Activated naive CD8-positive, alpha-beta T cell treated with anti-CD3 and anti-CD28 coated beads, Interleukin-2, amount 10 ng/mL, durations not matched to agents 7 days and 5 days (primary cell): ENCODE results near the gene SPSB4. TPM values are rescaled to one million over a fixed set of nuclear protein-coding genes. Genes with fewer than 3 reads are reported as not detected.

ENCODE experiments used
- ATAC-seq: fragments of 150-1000 bp; cut with Tn5 transposase; one replicate; pipeline ENCODE4 v1.10.0; 2021; ENCODE audit warnings: low read depth, moderate library complexity
- POLR2A ChIA-PET: fragments of 350-600 bp; sonication (Branson Sonifier 250); formaldehyde crosslinking; loops from one replicate; lab custom pipeline; 2021; ENCODE audit warnings: antibody characterized with exemption; lab: Charles Lee
- DNase-seq: peaks from one replicate; pipeline ENCODE4 v3.0.0; 2021
- H3K27ac Mint-ChIP-seq: one replicate; pipeline ENCODE4 v1.8.0; 2022; ENCODE audit warnings: mild to moderate bottlenecking, mixed read lengths
- H3K27me3 Mint-ChIP-seq: one replicate; pipeline ENCODE4 v1.8.0; 2022; ENCODE audit warnings: mild to moderate bottlenecking, moderate library complexity, mixed read lengths
- H3K36me3 Mint-ChIP-seq: one replicate; pipeline ENCODE4 v1.8.0; 2021; ENCODE audit warnings: mild to moderate bottlenecking, mixed read lengths
- H3K4me1 Mint-ChIP-seq: one replicate; pipeline ENCODE4 v1.8.0; 2021; ENCODE audit warnings: mixed read lengths
- H3K4me3 Mint-ChIP-seq: one replicate; pipeline ENCODE4 v1.8.0; 2022; ENCODE audit warnings: mild to moderate bottlenecking, moderate library complexity, mixed read lengths
- H3K9me3 Mint-ChIP-seq: one replicate; pipeline ENCODE4 v1.8.0; 2021; ENCODE audit warnings: mixed read lengths
- total RNA-seq, 2 experiments: library from RNA; stranded (reverse); gene quantifications; one replicate each; pipeline ENCODE4 v1.2.3, GENCODE V29; 2021

SPSB4 gene
- total RNA-seq, 2 experiments from 2014 or later, result not detected

DNA sequence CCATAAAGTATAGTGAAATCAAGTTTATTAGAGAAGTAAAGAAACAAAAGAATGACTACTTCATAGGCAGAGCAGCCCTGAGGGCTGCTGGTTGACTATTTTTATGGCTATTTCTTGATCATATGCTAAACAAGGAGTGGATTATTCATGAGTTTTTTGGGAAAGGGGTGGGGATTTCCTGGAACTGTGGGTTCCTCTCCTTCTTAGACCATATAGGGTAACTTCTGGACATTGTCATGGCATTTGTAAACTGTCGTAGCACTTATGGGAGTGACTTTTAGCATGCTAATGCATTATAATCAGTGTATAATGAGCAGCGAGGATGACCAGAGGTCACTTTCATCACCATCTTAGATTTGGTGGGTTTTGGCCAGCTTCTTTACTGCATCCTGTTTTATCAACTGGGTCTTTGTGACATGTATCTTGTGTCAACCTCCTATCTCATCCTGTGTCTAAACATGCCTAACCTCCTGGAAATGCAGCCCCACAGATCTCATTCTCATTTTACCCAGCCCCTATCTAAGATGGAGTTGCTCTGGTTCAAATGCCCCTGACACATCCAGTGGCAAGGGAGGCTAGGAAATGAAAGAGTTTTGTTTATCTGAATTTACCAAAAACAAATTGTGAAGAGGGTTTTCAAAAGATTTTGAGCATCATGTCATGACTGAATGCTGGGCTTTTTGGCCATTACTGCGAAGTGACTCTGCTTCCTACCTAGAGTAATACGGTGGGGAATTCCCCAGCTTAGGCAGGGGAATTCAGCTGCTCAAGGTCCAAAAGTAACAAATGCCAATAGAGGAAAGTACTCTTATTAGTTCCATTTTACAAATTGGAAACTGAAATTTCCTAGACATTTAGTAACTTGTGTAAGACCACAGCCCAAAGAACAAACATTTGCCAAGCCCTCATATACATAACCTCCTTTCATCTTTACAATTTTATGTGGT lies 6.2 kb upstream of the SPSB4 start:
- H3K4me3 Mint-ChIP-seq, result no peak overlapping the region
- POLR2A ChIA-PET, result no interaction called here
- H3K27me3 Mint-ChIP-seq, result peaks cover 32% of the 10 kb centered on the region
- H3K36me3 Mint-ChIP-seq, result no peaks in the 10 kb centered on the region
- DNase-seq (no peak), ATAC-seq (no peak)
- no peaks in the 10 kb centered on the region for H3K4me1 Mint-ChIP-seq
- H3K27ac Mint-ChIP-seq, result no peak overlapping the region
- no peaks in the 10 kb centered on the region for H3K9me3 Mint-ChIP-seq

DNA sequence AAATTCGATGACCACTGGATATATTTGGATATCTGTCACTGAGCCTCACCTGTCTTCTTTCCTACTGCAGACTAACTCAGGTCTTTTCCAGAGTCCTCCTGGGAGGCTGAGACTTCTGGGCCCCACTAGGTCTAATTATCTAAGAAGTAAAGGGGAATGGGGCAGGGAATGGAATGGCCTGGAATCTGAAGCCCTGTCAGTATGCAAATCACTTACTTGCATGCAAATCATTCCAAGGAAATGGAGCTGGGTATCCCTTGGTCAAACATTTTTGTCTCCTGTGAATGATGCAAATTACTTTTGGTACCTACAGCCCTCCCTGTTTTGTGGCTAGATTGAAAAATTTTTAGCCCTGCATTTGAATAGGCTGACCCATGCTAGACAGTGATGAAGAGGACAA lies 5.3 kb upstream of the SPSB4 start:
- POLR2A ChIA-PET, result no interaction called here
- no peak for ATAC-seq
- H3K36me3 Mint-ChIP-seq, result no peaks in the 10 kb centered on the region
- peaks cover 5% of the 10 kb centered on the region for H3K4me1 Mint-ChIP-seq
- no peak overlapping the region for H3K27ac Mint-ChIP-seq
- no peaks in the 10 kb centered on the region for H3K9me3 Mint-ChIP-seq
- no peak overlapping the region for H3K4me3 Mint-ChIP-seq
- DNase-seq, result no peak
- H3K27me3 Mint-ChIP-seq, result peaks cover 41% of the 10 kb centered on the region

DNA sequence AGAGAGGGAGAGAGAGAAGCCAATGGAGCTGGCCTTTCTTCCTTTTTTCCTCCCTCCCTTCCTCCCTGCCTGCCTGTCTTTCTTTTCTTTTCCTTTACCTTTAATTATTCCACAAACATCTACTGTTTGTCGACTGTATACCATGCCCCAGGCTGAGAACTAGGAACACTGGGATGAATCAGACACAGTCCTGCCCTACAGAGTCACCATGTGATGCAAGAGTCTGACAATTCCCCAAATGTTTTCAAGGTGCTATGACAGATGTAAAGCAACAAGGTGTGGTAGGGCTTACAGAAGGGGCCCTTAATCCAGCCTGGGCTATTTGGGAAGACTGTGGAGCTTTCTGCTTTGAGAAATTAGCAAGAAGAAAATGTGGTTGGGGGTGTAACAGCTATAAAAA lies 4.0 kb upstream of the SPSB4 start:
- H3K4me3 Mint-ChIP-seq, result no peak overlapping the region
- POLR2A ChIA-PET, result no interaction called here

DNA sequence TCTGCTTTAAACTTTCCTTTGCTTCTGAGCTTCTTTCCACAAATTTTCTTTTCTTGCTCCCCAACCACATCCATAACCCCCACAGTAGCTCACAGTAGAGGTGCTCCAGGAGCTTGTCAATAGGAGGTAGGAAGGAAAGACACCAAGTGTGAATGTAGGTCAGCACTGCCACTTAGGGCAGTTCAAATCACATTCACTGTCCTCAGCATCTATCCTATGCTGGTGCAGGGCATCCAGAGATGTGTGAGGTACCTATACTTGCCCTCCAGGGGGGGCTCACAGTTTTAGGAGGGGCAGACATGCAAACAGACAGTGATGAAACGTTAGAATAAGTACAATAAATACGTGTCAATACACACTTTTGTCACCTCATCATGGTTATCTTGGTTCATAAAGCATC lies 1.5 kb upstream of the SPSB4 start:
- Mint-ChIP-seq H3K36me3 (no peaks in the 10 kb centered on the region), H3K9me3 (no peaks in the 10 kb centered on the region), H3K27me3 (peaks cover 68% of the 10 kb centered on the region), H3K4me1 (peaks cover 10% of the 10 kb centered on the region), H3K4me3 (no peak overlapping the region), H3K27ac (no peak overlapping the region)
- DNase-seq, result no peak
- POLR2A ChIA-PET, result no interaction called here
- ATAC-seq, result peak; percentile 24

More for the DNA sequence above, 4.0 kb upstream of the SPSB4 start:
- Mint-ChIP-seq H3K4me1 (peaks cover 5% of the 10 kb centered on the region), H3K36me3 (no peaks in the 10 kb centered on the region), H3K27me3 (peaks cover 46% of the 10 kb centered on the region), H3K27ac (no peak overlapping the region), H3K9me3 (no peaks in the 10 kb centered on the region)
- no peak for DNase-seq
- ATAC-seq, result no peak

DNA sequence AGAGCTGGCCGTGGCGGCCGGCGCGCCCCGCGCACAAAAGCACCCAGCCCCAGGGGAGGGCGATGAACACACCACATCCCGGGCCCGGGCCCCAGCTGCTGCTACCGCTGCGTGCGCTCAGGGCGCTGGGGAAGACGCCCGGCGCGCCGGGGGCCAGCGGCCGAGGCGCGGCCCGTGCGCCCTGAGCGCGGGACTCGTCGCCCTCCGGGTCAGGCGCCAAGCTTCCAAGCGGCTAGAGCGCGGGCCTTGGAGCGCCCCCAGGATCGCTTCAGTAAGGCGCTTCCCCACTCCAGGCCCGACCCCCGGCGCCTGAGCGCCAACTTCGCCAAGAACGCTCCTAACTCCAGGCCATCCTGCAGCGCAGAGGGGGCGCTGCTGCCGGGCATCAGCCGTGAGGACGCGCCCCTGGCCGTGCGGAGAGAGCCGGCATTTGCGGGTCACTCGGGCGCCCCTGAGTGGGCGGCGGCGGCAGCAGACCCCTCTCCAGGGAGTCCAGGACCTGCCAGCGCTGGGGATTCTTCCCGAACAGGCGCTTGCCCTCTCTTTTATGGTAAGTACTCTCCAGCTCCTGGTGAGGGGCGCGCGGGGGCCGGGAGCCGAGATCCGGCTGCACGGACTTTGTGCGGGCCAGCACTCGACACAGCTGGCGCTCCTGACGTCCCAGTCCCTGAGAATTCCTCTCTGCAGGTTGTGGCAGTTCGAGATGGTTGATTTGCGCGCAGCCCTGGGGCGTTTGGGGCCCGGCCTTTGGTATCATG lies 475 bp downstream of the SPSB4 start:
- Mint-ChIP-seq H3K9me3 (no peaks in the 10 kb centered on the region), H3K27ac (no peak overlapping the region), H3K4me1 (peaks cover 10% of the 10 kb centered on the region), H3K27me3 (peaks cover 74% of the 10 kb centered on the region), H3K4me3 (peak overlapping the region; percentile 23), H3K36me3 (no peaks in the 10 kb centered on the region)
- POLR2A ChIA-PET, result no interaction called here
- ATAC-seq (peak; percentile 35), DNase-seq (peak; percentile 38)

DNA sequence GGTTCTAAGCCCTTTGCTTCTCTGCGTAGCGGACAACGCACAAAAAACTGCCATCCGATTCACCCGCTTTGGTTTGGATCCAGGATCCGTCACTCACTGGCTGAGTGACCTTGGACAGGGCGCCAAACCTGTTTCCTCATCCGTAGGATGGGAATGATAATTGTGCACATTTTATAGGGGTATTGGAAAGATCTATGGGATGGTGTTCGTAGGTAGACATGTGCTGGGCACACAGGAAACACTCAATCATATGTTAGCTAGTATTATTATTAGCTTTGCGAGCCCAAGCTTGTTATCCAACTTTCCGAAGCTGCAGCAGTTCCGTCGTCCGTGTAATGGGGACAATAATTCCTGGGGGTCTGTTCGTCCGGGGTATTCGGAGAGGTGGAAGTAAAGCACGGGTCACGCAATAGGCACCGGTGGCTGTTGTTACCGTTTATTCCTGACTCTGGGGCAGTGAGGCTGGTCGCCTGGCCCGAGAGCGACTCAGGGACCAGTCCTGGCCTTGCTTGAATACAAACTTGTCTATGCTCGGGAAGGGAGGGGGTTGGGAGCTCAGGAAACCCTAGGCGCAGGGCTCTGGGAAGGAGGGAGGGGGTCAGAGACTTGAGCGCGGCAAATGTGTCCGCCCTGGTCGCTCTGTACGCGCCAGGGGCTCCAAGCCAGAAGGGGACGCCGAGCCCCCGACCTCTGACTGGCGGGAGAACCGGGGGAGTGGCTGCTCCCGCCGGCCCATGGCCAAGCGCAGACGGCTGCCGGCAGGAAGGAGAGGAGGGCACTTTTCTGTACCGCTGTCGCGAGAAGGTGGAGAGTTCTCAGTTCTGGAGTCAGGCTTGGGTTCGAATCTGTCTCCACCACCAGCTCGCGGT lies 1.3 kb downstream of the SPSB4 start:
- POLR2A ChIA-PET, result no interaction called here
- H3K9me3 Mint-ChIP-seq, result no peaks in the 10 kb centered on the region
- no peaks in the 10 kb centered on the region for H3K36me3 Mint-ChIP-seq
- H3K4me1 Mint-ChIP-seq, result peaks cover 10% of the 10 kb centered on the region
- ATAC-seq (no peak), DNase-seq (no peak)
- H3K27ac Mint-ChIP-seq, result no peak overlapping the region
- peaks cover 68% of the 10 kb centered on the region for H3K27me3 Mint-ChIP-seq
- H3K4me3 Mint-ChIP-seq, result peak overlapping the region; percentile 23

DNA sequence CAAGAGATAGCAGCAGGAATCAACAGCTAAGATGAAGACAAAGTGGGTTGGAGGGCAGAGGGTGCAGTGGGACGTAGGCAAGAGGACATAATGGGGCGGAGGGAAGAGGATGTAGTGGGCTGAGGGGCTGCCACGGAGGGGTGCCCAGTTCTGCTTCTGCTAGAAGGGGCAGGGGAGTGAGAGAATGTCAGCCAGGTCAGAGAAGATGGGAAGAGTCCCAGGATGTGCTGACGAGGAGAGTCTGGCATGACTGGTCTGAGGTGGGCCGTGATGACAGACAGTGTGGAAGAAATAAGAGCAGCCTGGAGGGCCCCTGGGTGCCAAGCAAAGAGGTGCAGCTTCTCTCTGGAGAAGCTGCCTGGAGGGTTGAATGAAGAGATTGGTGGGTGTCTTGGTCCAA lies 4.0 kb downstream of the SPSB4 start:
- ATAC-seq, result no peak

DNA sequence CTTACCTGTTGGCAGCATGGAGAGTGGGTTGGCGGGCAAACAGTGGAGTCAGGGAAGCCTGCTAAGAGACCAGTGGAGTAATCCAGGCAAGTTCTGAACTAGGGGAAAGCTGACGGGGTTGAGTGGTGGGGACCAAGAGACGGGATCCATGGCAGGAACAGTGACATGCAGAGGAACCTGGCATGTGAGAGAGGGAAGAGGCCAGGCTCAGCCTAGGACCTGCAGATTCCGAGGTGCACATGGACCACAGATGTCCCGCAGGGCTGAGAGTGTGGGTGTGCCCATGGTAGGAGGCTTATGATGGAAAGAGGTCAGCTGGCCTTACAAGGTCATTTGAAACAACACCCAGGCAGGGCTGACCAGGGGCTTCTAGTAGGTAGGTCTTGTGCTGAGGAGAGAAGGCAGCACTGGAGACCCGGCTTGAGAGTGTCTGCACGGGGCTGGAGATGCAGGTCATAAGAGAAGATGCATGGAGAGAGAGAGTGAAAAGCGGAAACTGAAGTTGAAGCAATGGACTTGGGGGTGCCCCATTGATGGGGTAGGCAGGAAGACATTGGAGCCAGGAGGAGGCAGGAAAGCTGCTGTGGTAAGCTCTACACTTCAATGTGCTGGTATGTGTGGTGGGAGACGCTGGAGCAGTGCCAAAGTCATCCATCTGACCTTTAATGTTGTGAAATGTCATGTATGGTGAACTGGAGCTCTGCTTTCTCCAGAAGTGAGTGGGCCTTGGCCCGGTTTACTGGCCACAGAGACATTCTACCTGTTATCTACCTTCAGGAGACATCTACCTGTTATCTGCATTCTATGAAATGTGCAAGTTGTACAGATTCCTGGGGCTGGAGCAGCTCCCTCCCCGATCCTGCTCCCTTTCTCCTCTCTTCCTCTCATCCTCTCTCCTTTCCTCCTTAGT lies 4.6 kb downstream of the SPSB4 start:
- no peak overlapping the region for H3K4me3 Mint-ChIP-seq
- peaks cover 40% of the 10 kb centered on the region for H3K27me3 Mint-ChIP-seq
- H3K27ac Mint-ChIP-seq, result no peak overlapping the region
- no peak for DNase-seq
- H3K36me3 Mint-ChIP-seq, result no peaks in the 10 kb centered on the region
- H3K9me3 Mint-ChIP-seq, result peaks cover 3% of the 10 kb centered on the region
- ATAC-seq, result no peak
- H3K4me1 Mint-ChIP-seq, result peaks cover 6% of the 10 kb centered on the region
- POLR2A ChIA-PET, result no interaction called here

More for the DNA sequence above, 4.0 kb downstream of the SPSB4 start:
- POLR2A ChIA-PET, result no interaction called here
- Mint-ChIP-seq H3K4me3 (no peak overlapping the region), H3K36me3 (no peaks in the 10 kb centered on the region), H3K27me3 (peaks cover 46% of the 10 kb centered on the region), H3K4me1 (peaks cover 9% of the 10 kb centered on the region), H3K9me3 (peaks cover 3% of the 10 kb centered on the region), H3K27ac (no peak overlapping the region)
- DNase-seq, result no peak

DNA sequence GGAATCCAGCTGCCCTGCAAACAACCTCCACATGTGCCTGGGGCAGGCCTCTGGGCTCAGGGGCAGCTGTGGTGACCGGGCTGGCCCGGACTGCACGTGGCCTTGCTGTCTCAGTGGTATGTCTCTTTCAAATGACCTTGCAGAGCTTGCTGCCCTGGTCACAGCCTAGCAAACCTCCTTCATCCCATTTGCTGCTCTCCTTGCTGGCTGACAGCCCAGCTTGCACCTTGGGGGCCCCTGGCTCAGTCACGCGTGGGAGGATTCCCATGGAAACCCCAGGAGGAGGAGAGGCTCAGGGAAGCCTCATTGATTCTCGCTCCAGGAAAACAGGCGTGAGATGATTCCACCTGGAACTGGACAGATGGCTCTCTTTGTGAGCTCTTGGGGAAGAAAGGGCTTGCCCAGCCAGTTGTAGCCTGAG lies 5.6 kb downstream of the SPSB4 start:
- POLR2A ChIA-PET, result no interaction called here
- Mint-ChIP-seq H3K27me3 (peaks cover 41% of the 10 kb centered on the region), H3K4me1 (peaks cover 6% of the 10 kb centered on the region), H3K27ac (no peak overlapping the region), H3K4me3 (no peak overlapping the region), H3K9me3 (peaks cover 3% of the 10 kb centered on the region), H3K36me3 (no peaks in the 10 kb centered on the region)
- DNase-seq (no peak), ATAC-seq (no peak)

DNA sequence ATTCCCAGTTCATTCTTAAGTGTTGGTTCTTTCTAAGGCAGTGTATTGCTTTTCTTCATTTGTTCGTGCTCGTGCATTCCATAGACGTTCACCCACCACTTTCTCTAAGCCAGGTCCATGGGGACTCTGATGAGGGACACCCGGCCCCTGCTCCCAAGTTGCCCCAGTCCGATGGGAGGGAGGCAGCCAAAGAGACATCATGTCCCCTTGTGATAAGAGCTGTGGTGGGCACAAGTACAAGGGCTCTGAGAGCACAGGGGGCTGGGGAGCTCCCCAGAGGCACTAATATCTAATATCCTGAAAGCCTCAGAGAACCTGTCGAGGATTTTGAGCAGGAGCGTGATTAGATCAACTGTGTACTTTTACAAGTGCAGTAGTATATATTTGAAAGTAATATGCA lies 6.3 kb downstream of the SPSB4 start:
- H3K4me1 Mint-ChIP-seq, result peaks cover 4% of the 10 kb centered on the region
- ATAC-seq (no peak), DNase-seq (no peak)
- H3K27ac Mint-ChIP-seq, result no peak overlapping the region
- H3K36me3 Mint-ChIP-seq, result no peaks in the 10 kb centered on the region
- POLR2A ChIA-PET, result no interaction called here
- H3K27me3 Mint-ChIP-seq, result peaks cover 38% of the 10 kb centered on the region
- H3K4me3 Mint-ChIP-seq, result no peak overlapping the region
- peaks cover 3% of the 10 kb centered on the region for H3K9me3 Mint-ChIP-seq

DNA sequence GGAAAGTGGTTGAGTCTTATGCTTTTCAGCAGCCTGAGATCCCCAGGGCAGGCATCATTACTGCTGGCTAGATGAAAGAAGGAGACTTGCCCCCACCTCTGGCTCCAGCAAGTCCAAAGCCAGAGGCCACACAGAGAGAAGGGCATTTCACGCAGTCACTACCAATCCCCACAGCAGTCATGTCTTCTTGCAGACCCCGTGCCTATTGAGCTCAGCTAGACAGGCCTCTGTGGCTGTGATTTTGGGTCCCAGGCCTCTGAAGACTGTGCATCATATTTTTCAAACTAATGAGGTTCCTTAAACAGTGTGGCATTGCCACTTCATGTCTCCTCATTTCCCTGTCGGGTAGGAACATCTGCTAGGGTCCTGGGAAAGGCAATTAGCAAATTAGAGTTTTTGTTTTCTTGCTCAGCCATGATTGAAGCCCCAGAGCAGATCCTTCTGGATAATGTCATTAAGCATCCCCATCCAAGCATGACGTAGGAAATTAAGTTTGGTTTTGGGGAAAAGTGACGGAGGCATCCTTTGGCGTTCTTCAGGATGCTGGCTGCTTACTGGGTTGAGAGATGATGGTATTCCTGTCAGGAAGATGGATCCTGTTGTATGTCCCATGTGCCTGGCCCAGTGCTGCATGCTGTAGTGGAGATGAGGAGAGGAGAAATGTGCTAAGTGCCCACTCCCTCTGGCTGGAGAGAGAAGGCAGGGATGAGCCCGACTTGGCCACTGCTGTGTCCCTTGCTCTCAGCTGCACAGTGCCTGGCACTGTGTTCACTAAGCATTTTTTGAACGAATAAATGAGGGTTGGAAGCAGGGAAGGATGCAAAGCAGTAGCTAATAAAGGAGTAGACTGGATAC lies 7.0 kb downstream of the SPSB4 start:
- no peak for DNase-seq
- Mint-ChIP-seq H3K27me3 (peaks cover 36% of the 10 kb centered on the region), H3K4me1 (peaks cover 2% of the 10 kb centered on the region), H3K9me3 (peaks cover 3% of the 10 kb centered on the region), H3K36me3 (no peaks in the 10 kb centered on the region), H3K27ac (no peak overlapping the region), H3K4me3 (no peak overlapping the region)
- POLR2A ChIA-PET, result no interaction called here
- ATAC-seq, result no peak

DNA sequence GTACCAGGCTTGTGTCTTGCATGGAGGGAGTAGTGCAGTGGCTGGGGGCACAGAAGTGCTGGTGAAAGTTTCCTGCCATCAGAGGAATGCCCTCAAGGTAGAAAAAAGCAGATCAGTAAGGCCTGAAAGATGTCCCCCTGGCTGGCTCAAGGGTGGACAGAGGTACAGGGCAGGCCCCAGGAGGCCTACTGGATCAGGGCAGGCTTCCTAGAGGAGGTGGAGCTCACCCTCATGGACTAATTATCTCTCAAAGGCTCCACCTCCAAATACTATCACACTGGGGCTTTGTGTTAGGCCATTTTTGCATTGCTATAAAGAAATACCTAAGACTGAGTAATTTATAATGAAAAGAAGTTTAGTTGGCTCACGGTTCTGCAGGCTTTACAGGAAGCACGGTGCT lies 7.8 kb downstream of the SPSB4 start:
- POLR2A ChIA-PET, result no interaction called here
- Mint-ChIP-seq H3K36me3 (no peaks in the 10 kb centered on the region), H3K27me3 (peaks cover 29% of the 10 kb centered on the region), H3K4me1 (peaks cover 7% of the 10 kb centered on the region), H3K9me3 (peaks cover 3% of the 10 kb centered on the region), H3K27ac (no peak overlapping the region), H3K4me3 (no peak overlapping the region)
- no peak for ATAC-seq
- DNase-seq, result no peak
